Measurements from ENCODE around the gene CNTN4.

GRCh38 chr3:2807514-2807913 lies 708.8 kb downstream of the CNTN4 start:
- TF ChIP-seq CTCF (conservative IDR thresholded peaks at IDR 0.05; ENCODE audit: low read depth, low read length), result no peak
- no peak for TF ChIP-seq EZH2 (IDR thresholded peaks at IDR 0.05; ENCODE audit: borderline replicate concordance, low read depth, low read length, poor library complexity, severe bottlenecking)

Measured in A673 (cell line).